Ishikawa (cell line): Measurements from ENCODE around the gene SAP130.

Experiments
- CEBPB ChIP-seq: IDR thresholded peaks from 2 replicates; pipeline ENCODE4 v1.6.1; 2012
- CREB1 ChIP-seq: IDR thresholded peaks from 2 replicates; pipeline ENCODE4 v1.6.1; 2012; ENCODE audit warnings: low read depth
- EGR1 ChIP-seq: IDR thresholded peaks from 2 replicates; pipeline ENCODE4 v1.6.1; 2012
- EP300 ChIP-seq: IDR thresholded peaks from 2 replicates; pipeline ENCODE4 v1.6.1; 2012; ENCODE audit warnings: borderline replicate concordance
- FOXM1 ChIP-seq: IDR thresholded peaks from 2 replicates; pipeline ENCODE4 v1.6.1; 2012; ENCODE audit warnings: low read depth, borderline replicate concordance
- NFIC ChIP-seq: IDR thresholded peaks from 2 replicates; pipeline ENCODE4 v1.6.1; 2012
- RAD21 ChIP-seq: IDR thresholded peaks from 2 replicates; pipeline ENCODE4 v1.6.1; 2012; ENCODE audit warnings: low read depth
- TAF1 ChIP-seq: IDR thresholded peaks from 2 replicates; pipeline ENCODE4 v1.6.1; 2012; ENCODE audit warnings: low read depth, mild to moderate bottlenecking
- TCF12 ChIP-seq: IDR thresholded peaks from 2 replicates; pipeline ENCODE4 v1.6.1; 2012; ENCODE audit warnings: low read depth
- TEAD4 ChIP-seq: IDR thresholded peaks from 2 replicates; pipeline ENCODE4 v1.6.1; 2012
- YY1 ChIP-seq: IDR thresholded peaks from 2 replicates; pipeline ENCODE4 v1.6.1; 2012; ENCODE audit warnings: low read depth
- ZBTB7A ChIP-seq: IDR thresholded peaks from 2 replicates; pipeline ENCODE4 v1.6.1; 2012; ENCODE audit warnings: low read depth
- TF ChIP-seq, protein P1 (sequence below): IDR thresholded peaks from 2 replicates; pipeline ENCODE4 v1.6.1; 2012
- TF ChIP-seq, protein P2 (sequence below): IDR thresholded peaks from 2 replicates; pipeline ENCODE4 v1.6.1; 2012
- TF ChIP-seq, protein P3 (sequence below): IDR thresholded peaks from 2 replicates; pipeline ENCODE4 v1.6.1; 2012; ENCODE audit warnings: low read depth, mild to moderate bottlenecking

SAP130 gene

GRCh38 chr2:128027801-128028667 is at the start of gene SAP130:
TSS of gene SAP130 (minus strand) at chr2:128028059. CDS start at chr2:128026292, 1,767 bp downstream.
- TF ChIP-seq TEAD4 (peak; percentile 35; the same call in 1 of the 2 replicates), YY1 (peak; percentile 56; the same call in 1 of the 2 replicates), EGR1 (no peak), TAF1 (peak; percentile 27; the same call in 1 of the 2 replicates)
- TF ChIP-seq, protein P1, sequence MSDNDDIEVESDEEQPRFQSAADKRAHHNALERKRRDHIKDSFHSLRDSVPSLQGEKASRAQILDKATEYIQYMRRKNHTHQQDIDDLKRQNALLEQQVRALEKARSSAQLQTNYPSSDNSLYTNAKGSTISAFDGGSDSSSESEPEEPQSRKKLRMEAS = peak; percentile 40

DNA sequence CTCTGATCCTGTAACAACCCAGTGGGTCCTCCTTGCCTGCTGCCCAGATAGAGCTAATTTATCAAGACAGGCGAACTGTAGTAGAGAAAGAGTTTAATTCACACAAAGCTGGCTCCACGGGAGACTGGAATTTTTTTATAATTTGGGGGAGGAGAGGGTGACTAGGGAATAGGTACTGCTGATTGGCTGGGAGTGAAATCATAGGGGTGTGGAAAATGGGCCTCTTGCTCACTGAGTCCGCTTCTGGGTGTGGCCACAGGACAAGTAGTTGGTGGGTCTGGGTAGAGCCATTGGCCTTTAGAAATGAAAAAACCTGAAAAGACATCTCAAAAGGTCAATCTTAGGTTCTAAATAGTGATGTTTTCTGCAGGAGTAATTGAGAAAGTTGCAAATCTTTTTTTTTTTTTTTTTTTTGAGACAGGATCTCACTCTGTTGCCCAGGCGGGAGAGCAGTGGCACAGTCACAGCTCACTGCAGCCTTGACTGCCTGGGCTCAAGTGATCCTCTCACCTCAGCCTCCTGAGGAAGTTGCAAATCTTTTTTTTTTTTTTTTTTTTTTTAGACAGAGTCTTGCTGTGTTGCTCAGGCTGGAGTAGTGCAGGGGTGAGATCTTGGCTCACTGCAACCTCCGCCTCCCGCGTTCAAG is 48.7 kb upstream of the SAP130 start:
- TF ChIP-seq EGR1 = no peak
- TF ChIP-seq, protein P2, sequence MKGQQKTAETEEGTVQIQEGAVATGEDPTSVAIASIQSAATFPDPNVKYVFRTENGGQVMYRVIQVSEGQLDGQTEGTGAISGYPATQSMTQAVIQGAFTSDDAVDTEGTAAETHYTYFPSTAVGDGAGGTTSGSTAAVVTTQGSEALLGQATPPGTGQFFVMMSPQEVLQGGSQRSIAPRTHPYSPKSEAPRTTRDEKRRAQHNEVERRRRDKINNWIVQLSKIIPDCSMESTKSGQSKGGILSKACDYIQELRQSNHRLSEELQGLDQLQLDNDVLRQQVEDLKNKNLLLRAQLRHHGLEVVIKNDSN = no peak
- no peak for TF ChIP-seq TAF1
- TF ChIP-seq RAD21 = no peak
- TF ChIP-seq TEAD4 = no peak
- TF ChIP-seq TCF12 = no peak
- TF ChIP-seq, protein P1 = no peak
- no peak for TF ChIP-seq EP300
- TF ChIP-seq NFIC = no peak
- TF ChIP-seq YY1 = no peak
- TF ChIP-seq ZBTB7A = no peak
- TF ChIP-seq FOXM1 = no peak
- TF ChIP-seq, protein P3, sequence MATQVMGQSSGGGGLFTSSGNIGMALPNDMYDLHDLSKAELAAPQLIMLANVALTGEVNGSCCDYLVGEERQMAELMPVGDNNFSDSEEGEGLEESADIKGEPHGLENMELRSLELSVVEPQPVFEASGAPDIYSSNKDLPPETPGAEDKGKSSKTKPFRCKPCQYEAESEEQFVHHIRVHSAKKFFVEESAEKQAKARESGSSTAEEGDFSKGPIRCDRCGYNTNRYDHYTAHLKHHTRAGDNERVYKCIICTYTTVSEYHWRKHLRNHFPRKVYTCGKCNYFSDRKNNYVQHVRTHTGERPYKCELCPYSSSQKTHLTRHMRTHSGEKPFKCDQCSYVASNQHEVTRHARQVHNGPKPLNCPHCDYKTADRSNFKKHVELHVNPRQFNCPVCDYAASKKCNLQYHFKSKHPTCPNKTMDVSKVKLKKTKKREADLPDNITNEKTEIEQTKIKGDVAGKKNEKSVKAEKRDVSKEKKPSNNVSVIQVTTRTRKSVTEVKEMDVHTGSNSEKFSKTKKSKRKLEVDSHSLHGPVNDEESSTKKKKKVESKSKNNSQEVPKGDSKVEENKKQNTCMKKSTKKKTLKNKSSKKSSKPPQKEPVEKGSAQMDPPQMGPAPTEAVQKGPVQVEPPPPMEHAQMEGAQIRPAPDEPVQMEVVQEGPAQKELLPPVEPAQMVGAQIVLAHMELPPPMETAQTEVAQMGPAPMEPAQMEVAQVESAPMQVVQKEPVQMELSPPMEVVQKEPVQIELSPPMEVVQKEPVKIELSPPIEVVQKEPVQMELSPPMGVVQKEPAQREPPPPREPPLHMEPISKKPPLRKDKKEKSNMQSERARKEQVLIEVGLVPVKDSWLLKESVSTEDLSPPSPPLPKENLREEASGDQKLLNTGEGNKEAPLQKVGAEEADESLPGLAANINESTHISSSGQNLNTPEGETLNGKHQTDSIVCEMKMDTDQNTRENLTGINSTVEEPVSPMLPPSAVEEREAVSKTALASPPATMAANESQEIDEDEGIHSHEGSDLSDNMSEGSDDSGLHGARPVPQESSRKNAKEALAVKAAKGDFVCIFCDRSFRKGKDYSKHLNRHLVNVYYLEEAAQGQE = no peak
- TF ChIP-seq CEBPB = no peak
- TF ChIP-seq CREB1 = no peak

- TF ChIP-seq, protein P2 = no peak
- TF ChIP-seq, protein P1 = no peak
- TF ChIP-seq EGR1 (no peak), TEAD4 (no peak), YY1 (no peak), CREB1 (no peak), EP300 (no peak)
Observed at GRCh38 chr2:128073278-128073677, 45.4 kb upstream of the SAP130 start.

GRCh38 chr2:128069769-128070168 is 41.9 kb upstream of the SAP130 start:
- TF ChIP-seq, protein P1 = no peak
- TF ChIP-seq NFIC = peak; percentile 31; the same call in 1 of the 2 replicates
- no peak for TF ChIP-seq TEAD4
- TF ChIP-seq, protein P2 = no peak
- no peak for TF ChIP-seq EP300

DNA sequence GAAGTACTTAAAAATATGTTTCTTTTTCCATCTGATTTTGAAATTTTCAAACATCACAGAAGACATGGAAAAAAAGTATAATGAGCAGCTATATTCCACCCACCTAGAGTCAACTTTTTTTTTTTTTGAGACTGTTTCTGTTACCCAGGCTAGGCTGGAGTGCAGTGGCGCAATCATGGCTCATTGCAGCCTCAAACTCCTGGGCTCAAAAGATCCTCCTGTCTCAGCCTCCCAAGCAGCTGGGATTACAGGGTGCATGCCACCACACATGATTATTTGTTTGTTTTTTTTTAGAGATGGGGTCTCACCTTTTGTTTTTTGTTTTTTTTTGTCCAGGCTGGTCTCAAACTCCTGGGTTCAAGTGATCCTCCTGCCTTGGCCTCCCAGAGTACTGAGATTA is 36.5 kb upstream of the SAP130 start:
- TF ChIP-seq TEAD4 = no peak
- TF ChIP-seq FOXM1 = no peak
- TF ChIP-seq, protein P1 = no peak
- TF ChIP-seq, protein P2 = no peak

- TF ChIP-seq TCF12 = no peak
- TF ChIP-seq ZBTB7A = no peak
- TF ChIP-seq TAF1 = no peak
Observed at GRCh38 chr2:128062571-128062970, 34.7 kb upstream of the SAP130 start.
